HG02678 (cell line): ENCODE results near the gene RAPGEF4.

Source experiments
- ATAC-seq: cut with Tn5 transposase; IDR thresholded peaks from one replicate; pipeline ENCODE4 v1.9.1; 2021; ENCODE audit warnings: mild to moderate bottlenecking, moderate library complexity; ENCODE audit not compliant: unreplicated experiment

The RAPGEF4 gene

GRCh38 chr2:172735582-172736423 is at the start of gene RAPGEF4:
Gene RAPGEF4 (plus strand): TSS chr2:172735845. CDS start chr2:172735984, 139 bp downstream.
- ATAC-seq, result no peak

GRCh38 chr2:172693037-172693436 is 42.6 kb upstream of the RAPGEF4 start:
- no peak for ATAC-seq

DNA sequence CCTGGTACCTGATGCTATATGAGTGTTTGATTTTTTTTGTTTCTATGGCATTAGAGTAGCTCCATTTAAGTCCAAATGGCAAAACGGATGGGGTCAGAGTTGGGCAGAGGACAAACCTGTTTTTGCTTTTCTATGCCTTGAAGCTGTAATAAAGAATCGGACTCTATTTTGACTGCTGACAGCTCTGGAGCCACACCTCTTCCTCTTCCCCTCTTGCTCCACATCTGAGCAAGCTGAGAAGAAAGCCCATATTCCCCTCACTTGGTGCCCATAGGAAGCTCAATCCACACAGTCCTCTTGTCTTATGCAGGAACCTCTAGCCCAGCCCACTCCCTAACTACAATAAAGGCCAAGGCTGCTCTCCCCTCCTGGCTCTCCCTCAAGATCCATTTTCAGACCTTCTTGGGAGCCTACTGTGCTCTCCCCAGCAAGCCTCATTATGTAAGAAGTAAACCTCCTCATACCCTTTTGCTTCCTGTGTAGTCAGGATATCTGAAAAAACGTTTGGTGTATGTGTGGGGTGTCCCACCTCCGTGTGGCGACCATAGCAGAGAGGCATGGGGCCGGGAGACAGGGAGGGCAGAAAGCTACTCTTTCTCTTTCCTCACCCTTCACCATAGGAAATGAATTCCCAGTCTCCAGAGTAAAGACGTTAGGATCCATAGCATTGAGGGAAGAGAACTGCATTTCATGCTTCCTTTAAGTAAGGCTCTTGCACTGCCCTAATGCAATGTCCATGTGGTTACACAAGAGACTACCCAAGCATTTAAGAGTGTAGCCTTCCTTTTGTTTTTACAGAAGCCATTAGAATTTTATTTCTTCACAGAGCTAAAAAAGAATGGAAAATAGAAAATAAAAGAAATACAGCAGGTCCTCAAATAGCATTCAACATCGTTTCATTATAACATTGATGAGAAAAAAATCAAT is 41.9 kb upstream of the RAPGEF4 start:
- ATAC-seq, result no peak

GRCh38 chr2:172697296-172697695 is 38.3 kb upstream of the RAPGEF4 start:
- no peak for ATAC-seq

DNA sequence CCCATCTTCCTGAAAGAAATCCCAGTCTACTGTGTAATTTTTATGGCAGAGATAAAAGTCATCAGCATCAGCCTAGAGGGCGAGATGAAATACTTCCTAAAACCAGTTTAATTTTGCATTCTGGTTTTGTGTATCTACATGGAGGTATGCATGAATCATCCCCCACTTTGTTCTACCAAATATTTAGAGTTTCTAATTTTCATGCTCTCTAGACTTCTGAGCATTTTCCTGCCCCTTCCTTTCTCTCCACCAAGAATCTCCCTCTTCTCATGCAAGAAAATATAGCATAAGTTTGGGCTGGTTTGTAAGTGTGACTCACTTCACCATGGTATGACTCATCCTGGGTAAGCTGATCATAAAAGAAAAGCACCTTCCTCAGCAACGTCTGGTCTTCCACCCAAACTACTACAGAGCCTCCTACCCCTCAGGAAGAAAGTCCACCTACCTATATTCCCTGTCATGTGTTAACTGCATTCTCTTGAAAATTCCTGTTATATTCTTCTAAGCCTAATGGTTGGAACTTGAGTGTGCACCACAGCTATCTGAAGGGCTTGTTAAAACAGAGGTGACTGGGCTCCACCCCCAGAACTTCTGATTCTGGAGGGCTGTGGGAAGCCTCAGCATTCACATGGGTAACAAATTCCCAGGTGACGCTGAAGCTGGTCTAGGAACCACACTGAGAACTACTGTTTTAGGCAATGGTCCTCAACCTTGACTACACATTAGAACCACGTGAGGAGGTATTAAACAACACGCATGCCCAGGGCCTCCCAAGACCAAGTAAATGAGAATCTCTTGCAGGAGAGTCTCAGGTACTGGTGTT is 37.4 kb upstream of the RAPGEF4 start:
- ATAC-seq, result peak; percentile 88

DNA sequence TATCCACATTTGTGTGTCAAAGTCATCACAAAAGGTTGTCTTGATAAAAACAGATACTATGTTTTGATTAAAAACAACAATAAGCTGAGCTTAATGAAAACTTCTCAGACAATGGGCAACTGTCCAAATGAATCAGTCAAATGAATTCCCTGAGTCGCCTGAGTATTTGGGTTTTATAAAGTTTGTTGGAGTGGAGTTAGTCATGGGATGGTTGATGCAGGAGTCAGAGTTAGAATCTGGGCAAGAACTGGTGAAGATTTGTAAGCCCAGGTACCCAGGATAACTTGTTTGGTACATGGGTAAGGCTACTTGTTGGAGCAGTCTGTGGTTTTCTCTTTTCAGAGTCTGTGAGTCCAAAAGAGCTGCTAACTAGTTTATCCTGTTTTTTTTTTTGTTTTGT is 34.4 kb upstream of the RAPGEF4 start:
- ATAC-seq, result no peak

DNA sequence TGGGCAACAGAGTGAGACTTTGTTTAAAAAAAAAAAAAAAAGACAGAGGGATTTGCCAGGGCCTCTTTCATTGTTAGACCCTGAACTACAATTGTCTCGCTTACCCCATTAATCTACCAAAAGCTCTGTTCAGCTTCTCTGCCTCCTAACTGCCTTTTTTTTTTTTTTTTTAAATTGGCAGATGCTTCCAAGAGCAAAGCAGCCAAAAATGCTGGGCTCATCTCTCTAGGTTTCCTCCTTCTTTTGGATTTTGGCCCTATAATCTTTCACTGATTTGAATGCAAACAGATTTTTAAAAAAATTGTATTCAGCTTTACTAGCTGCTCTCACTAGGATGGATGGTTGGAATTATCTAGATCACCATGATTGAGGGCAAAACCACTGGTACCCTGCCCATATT is 33.2 kb upstream of the RAPGEF4 start:
- no peak for ATAC-seq

- no peak for ATAC-seq
These were observed 31.3 kb upstream of the RAPGEF4 start for GRCh38 chr2:172704072-172704936.

DNA sequence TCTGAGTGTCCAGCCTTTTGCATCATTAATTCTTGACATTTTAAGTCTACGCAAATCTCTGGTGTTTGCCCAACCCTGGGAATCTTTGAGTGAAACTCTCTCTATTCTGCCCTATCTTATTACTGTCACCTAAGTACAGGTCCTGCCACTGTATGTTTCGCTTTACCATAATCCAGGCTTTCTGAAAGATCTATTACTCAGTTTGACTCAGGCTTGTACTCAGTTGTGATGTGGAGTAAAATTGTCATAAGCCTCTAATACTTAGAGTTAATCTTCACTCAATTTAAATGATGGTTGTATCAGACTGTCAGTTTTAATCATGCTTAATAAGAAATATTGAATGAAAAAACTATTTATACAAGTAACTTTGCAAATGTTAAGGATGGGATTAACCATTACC is 30.3 kb upstream of the RAPGEF4 start:
- ATAC-seq, result no peak

DNA sequence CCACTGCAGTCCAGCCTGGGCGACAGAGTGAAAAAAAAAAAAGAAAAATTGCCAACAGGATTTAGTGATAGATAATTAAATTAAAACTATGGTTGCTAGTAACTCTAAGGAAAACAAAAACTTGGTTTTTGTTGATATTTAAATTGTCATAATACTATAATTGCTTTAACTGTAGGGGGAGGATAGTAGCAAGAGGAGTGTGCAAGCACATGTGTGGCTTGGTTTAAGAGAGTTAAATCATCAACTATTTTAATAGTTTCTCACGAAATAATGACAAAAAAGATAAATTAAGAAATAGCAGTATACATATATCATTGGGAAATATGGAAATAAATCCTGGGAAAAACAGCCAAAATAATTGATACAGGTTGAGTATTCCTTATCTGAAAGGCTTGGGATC is 27.4 kb upstream of the RAPGEF4 start:
- no peak for ATAC-seq

- no peak for ATAC-seq
These were observed 25.9 kb upstream of the RAPGEF4 start for GRCh38 chr2:172709566-172710291.

DNA sequence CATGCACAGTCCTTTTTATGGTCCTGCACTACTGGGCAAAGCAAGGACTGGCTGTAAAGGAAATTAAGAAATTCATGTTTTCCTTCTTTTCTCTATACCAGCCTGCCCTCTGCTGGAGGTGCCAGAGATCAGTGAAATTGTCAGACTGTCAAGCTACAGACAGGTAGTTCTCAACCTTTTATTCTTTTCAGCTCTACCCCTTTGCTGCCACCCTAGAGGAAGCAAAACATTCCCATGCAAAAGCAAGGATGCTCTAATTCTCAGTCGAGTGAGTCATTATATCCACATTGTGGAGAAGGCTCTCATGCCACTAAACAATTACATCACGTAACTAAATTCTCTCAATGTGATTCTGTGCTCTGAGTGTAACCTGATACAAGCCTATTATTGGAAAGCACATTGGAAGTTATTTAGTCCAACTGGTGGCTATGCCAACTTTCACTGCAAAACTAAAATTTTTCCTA is 25.0 kb upstream of the RAPGEF4 start:
- no peak for ATAC-seq

- ATAC-seq, result no peak
These were observed 24.5 kb upstream of the RAPGEF4 start for GRCh38 chr2:172711110-172711509.

GRCh38 chr2:172712251-172712650 is 23.4 kb upstream of the RAPGEF4 start:
- no peak for ATAC-seq

GRCh38 chr2:172713365-172713875 is 22.2 kb upstream of the RAPGEF4 start:
- ATAC-seq, result no peak

- no peak for ATAC-seq
These were observed 13.2 kb upstream of the RAPGEF4 start for GRCh38 chr2:172722481-172722880.

DNA sequence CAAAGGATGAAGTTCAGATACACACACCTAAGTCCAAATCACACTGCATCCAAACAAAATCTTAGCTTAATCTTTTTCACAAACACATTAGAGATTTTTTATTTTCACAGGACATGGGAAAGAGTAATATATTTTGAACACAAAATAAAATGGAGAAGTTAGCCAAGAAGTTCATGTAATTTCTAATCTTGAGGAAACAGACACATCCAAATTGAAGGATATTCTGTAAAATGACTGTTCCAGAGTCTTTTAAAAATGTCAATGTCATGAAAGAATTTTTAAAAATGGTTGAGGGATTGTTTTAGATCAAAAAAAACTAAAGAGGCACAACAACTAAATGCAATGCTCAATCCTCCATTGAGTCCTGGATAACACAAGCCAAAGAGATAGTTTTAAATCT is 12.4 kb upstream of the RAPGEF4 start:
- ATAC-seq, result no peak

- no peak for ATAC-seq
These were observed 10.9 kb upstream of the RAPGEF4 start for GRCh38 chr2:172724724-172725123.

- no peak for ATAC-seq
These were observed 10.4 kb upstream of the RAPGEF4 start for GRCh38 chr2:172725284-172725683.
